WTC11 (cell line): Measurements from ENCODE around the gene KLHL18. TPM values are rescaled to one million over a fixed set of nuclear protein-coding genes. Genes with fewer than 3 reads are reported as not detected.

Experiments
- ATAC-seq: fragments of 200-7000 bp; cut with Tn5 transposase; 2 replicates; pipeline ENCODE4 v1.10.0; 2021; ENCODE audit warnings: mild to moderate bottlenecking, moderate library complexity
- CTCF ChIA-PET: fragments of 300-600 bp; sonication (Branson Sonifier 250); formaldehyde crosslinking; loops from one replicate; lab custom pipeline; 2021; ENCODE audit warnings: antibody characterized with exemption; lab: Charles Lee
- POLR2A ChIA-PET: fragments of 350-600 bp; sonication (Branson Sonifier 250); formaldehyde crosslinking; loops from one replicate; lab custom pipeline; 2021; ENCODE audit warnings: antibody characterized with exemption; lab: Charles Lee
- DNase-seq: peaks from one replicate; pipeline ENCODE4 v3.0.0; 2021; ENCODE audit warnings: low spot score
- H3K27ac Mint-ChIP-seq: 2 replicates; pipeline ENCODE4 v1.8.0; 2021; ENCODE audit warnings: mixed read lengths
- H3K27me3 Mint-ChIP-seq: 2 replicates; pipeline ENCODE4 v1.8.0; 2021; ENCODE audit warnings: low read depth, mild to moderate bottlenecking, moderate library complexity, mixed read lengths
- H3K36me3 Mint-ChIP-seq: 2 replicates; pipeline ENCODE4 v1.8.0; 2021; ENCODE audit warnings: mixed read lengths
- H3K4me1 Mint-ChIP-seq: 2 replicates; pipeline ENCODE4 v1.8.0; 2022; ENCODE audit warnings: mixed read lengths
- H3K4me3 Mint-ChIP-seq: 2 replicates; pipeline ENCODE4 v1.8.0; 2021; ENCODE audit warnings: mild to moderate bottlenecking, moderate library complexity, mixed read lengths
- H3K9me3 Mint-ChIP-seq: 2 replicates; pipeline ENCODE4 v1.8.0; 2021; ENCODE audit warnings: mixed read lengths
- ATF6 ChIP-seq: sonication (generic); formaldehyde crosslinking; IDR thresholded peaks from 2 replicates; pipeline ENCODE4 v1.8.1; 2023; ENCODE audit warnings: mild to moderate bottlenecking, missing genetic modification reagents
- CBFB ChIP-seq: sonication (generic); formaldehyde crosslinking; IDR thresholded peaks from 2 replicates; pipeline ENCODE4 v1.8.1; 2022; ENCODE audit warnings: mild to moderate bottlenecking, low read depth, missing genetic modification reagents
- FOXK1 ChIP-seq: sonication (generic); formaldehyde crosslinking; IDR thresholded peaks from 2 replicates; pipeline ENCODE4 v1.8.0; 2022; ENCODE audit warnings: mild to moderate bottlenecking, moderate library complexity, missing genetic modification reagents
- GRHL2 ChIP-seq: fragments of 250-450 bp; sonication (Bioruptor Pico); IDR thresholded peaks from 2 replicates; pipeline ENCODE4 v1.8.0; 2022; ENCODE audit warnings: mild to moderate bottlenecking, moderate library complexity; ENCODE audit not compliant: insufficient replicate concordance, severe bottlenecking
- JAZF1 ChIP-seq: fragments of 250-450 bp; sonication (Bioruptor Pico); IDR thresholded peaks from 2 replicates; pipeline ENCODE4 v1.9.0; 2021; ENCODE audit warnings: moderate library complexity, mild to moderate bottlenecking, inconsistent platforms
- KAT7 ChIP-seq: sonication (generic); formaldehyde crosslinking; IDR thresholded peaks from 2 replicates; pipeline ENCODE4 v1.8.1; 2023; ENCODE audit warnings: missing genetic modification reagents, mild to moderate bottlenecking, borderline replicate concordance
- MYBL2 ChIP-seq: sonication (generic); formaldehyde crosslinking; IDR thresholded peaks from 2 replicates; pipeline ENCODE4 v1.8.1; 2023; ENCODE audit warnings: mild to moderate bottlenecking, moderate library complexity, missing genetic modification reagents
- OVOL2 ChIP-seq: fragments of 250-450 bp; sonication (Bioruptor Pico); IDR thresholded peaks from 2 replicates; pipeline ENCODE4 v1.9.0; 2021; ENCODE audit warnings: mild to moderate bottlenecking, borderline replicate concordance
- TCF7 ChIP-seq: sonication (generic); formaldehyde crosslinking; IDR thresholded peaks from 2 replicates; pipeline ENCODE4 v1.8.0; 2022; ENCODE audit warnings: mild to moderate bottlenecking, low read depth, missing genetic modification reagents, moderate library complexity
- ZBTB21 ChIP-seq: sonication (generic); formaldehyde crosslinking; IDR thresholded peaks from 2 replicates; pipeline ENCODE4 v1.8.1; 2023; ENCODE audit warnings: mild to moderate bottlenecking, missing genetic modification reagents, borderline replicate concordance
- ZNF219 ChIP-seq: sonication (generic); formaldehyde crosslinking; IDR thresholded peaks from 2 replicates; pipeline ENCODE4 v1.8.0; 2023; ENCODE audit warnings: missing genetic modification reagents, mild to moderate bottlenecking, borderline replicate concordance
- ZNF232 ChIP-seq: sonication (generic); formaldehyde crosslinking; IDR thresholded peaks from 2 replicates; pipeline ENCODE4 v1.8.0; 2022; ENCODE audit warnings: mild to moderate bottlenecking, missing genetic modification reagents
- ZNF317 ChIP-seq: sonication (generic); formaldehyde crosslinking; IDR thresholded peaks from 2 replicates; pipeline ENCODE4 v1.8.1; 2023; ENCODE audit warnings: low read depth, mild to moderate bottlenecking, moderate library complexity, missing genetic modification reagents, borderline replicate concordance
- ZNF396 ChIP-seq: fragments of 250-450 bp; sonication (Bioruptor Pico); IDR thresholded peaks from 2 replicates; pipeline ENCODE4 v1.8.0; 2021; ENCODE audit warnings: mild to moderate bottlenecking, moderate library complexity, borderline replicate concordance
- total RNA-seq: library from RNA; stranded (reverse); gene quantifications from 3 replicates; pipeline ENCODE4 v1.2.3, GENCODE V29; 2021
- TF ChIP-seq, protein P1 (sequence below): sonication (generic); formaldehyde crosslinking; IDR thresholded peaks from 2 replicates; pipeline ENCODE4 v1.8.1; 2023; ENCODE audit warnings: mild to moderate bottlenecking, missing genetic modification reagents
- TF ChIP-seq, protein P2 (sequence below): sonication (generic); formaldehyde crosslinking; IDR thresholded peaks from 2 replicates; pipeline ENCODE4 v1.8.1; 2023; ENCODE audit warnings: mild to moderate bottlenecking, missing genetic modification reagents, moderate library complexity
- TF ChIP-seq, protein P3 (sequence below): sonication (generic); formaldehyde crosslinking; IDR thresholded peaks from 2 replicates; pipeline ENCODE4 v1.8.1; 2022; ENCODE audit warnings: low read depth, missing genetic modification reagents, borderline replicate concordance
- TF ChIP-seq, protein P4 (sequence below): fragments of 250-450 bp; sonication (Bioruptor Pico); conservative IDR thresholded peaks from 2 replicates; pipeline ENCODE4 v1.9.0; 2021; ENCODE audit warnings: mild to moderate bottlenecking

Gene KLHL18
- total RNA-seq, 1 experiment from 2014 or later = 28.4 TPM

DNA sequence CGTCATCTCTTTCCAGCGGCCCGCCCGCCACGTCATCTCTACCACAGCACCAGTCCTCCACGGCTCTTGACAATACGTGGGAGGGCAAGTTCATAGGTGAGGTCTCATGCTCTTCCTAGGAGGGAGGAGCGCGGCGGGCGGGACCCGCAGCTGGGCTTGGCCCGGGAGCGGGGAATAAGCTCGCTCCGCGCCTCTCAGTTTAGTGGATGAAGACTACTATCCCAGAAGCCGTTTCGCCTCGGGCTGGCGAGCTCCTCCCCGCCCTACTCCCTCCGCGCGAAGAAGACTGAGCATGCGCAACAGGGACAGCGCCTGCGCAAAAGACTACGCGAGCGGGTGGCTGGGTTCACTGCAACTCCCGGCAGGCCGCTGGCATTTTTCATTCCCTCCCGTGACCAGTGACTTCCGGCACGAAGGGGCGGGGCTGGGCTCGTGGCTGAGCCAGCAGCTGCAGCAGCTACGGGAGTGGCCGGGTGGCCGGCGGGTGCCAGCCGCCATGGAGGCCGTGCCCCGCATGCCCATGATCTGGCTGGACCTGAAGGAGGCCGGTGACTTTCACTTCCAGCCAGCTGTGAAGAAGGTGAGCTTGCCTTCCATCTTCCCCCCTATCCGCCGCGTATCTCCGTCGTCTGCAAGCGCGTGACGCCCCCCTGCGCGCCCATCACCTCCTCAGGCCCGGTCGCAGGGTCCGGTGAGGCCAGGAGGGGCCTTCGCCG is 98.0 kb downstream of the KLHL18 start, which contains the start of gene PTPN23 (continued):
- TF ChIP-seq, protein P1, sequence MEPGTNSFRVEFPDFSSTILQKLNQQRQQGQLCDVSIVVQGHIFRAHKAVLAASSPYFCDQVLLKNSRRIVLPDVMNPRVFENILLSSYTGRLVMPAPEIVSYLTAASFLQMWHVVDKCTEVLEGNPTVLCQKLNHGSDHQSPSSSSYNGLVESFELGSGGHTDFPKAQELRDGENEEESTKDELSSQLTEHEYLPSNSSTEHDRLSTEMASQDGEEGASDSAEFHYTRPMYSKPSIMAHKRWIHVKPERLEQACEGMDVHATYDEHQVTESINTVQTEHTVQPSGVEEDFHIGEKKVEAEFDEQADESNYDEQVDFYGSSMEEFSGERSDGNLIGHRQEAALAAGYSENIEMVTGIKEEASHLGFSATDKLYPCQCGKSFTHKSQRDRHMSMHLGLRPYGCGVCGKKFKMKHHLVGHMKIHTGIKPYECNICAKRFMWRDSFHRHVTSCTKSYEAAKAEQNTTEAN = 0 out of 2 replicates have a peak, but pooled peaks have one; percentile 74
- TF ChIP-seq, protein P2, sequence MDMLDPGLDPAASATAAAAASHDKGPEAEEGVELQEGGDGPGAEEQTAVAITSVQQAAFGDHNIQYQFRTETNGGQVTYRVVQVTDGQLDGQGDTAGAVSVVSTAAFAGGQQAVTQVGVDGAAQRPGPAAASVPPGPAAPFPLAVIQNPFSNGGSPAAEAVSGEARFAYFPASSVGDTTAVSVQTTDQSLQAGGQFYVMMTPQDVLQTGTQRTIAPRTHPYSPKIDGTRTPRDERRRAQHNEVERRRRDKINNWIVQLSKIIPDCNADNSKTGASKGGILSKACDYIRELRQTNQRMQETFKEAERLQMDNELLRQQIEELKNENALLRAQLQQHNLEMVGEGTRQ (CRISPR knock-in tag) = peak; percentile 96

DNA sequence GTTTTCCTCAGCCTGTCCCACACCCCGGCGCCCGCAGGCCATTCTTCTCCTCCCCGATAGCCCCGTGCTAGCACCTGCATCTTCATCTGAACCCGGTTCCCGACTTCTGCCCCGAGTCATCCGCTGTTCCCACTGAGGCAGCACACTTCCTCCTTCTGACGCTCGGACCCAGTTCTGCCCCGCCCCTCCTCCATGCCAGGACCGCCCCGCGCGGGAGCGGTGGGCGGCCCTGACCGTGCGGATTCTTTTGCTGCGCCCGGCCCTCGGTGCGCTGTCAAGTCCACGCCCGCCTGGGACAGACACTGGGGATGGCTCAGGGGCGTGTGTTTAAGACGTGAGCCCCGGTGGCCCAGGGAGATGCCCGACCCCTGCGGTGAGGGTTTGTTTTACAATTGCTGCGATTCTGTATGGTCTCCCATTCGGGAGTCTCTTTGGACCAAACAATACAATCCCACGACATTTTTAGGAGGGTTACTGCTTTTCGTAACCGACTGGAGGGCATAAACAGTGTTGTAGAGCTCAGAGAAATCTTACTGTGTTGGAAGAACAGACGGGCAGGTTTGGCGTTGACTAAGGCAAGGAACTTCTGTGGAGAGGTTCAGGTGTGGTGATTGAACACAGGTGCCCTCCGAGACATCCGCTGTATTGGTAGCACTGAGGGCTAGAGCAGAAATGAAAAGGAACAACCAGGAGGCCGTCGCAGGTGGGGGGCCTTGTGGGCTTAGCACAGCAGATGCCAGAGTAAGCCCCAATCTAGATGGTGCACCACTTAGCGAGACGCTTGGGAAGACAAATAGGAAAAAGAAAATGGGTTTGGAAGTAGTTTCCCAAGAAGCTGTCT is 98.8 kb downstream of the KLHL18 start:
- H3K4me3 Mint-ChIP-seq = peak overlapping the region; percentile 100
- H3K4me1 Mint-ChIP-seq = peaks cover 21% of the 10 kb centered on the region
- CTCF ChIA-PET = interaction anchor here (1.0 to 2.2 kb wide), 7 partner anchors 11 to 402 kb away, joined by 4 to 37 read pairs (median 5); partner anchors contain the start of genes NBEAL2 and SETD2
- TF ChIP-seq ZNF232 (CRISPR knock-in tag) = 0 out of 2 replicates have a peak, but pooled peaks have one; percentile 50
- no peak for TF ChIP-seq GRHL2 (CRISPR knock-in tag)
- DNase-seq = peak; percentile 83
- H3K9me3 Mint-ChIP-seq = no peaks in the 10 kb centered on the region
- peak overlapping the region; percentile 96 for H3K27ac Mint-ChIP-seq
- peak; percentile 69 for ATAC-seq
- POLR2A ChIA-PET = interaction anchor here (0.7 to 1.4 kb wide), 4 partner anchors 13 to 498 kb away, joined by 3 to 8 read pairs (median 4); no protein-coding TSS in a partner anchor
- H3K36me3 Mint-ChIP-seq = no peaks in the 10 kb centered on the region
- no peaks in the 10 kb centered on the region for H3K27me3 Mint-ChIP-seq

DNA sequence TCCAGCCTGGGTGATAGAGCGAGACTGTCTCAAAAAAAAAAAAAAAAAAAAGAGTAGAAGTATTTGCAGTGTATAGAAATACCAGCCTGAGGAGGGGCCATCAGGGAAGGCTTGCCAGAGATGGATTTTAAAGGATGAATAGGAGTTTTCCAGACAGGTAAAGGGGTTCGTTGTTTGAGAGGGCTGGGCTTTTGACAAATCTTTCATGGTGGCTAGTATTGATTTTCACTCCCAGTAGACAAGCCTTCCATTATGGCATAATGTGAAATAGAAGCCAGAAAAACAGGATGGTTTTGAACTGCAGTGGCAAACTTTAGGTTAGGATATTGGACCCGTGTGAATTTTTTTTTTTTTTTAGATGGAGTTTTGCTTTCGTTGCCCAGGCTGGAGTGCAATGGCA is 101.7 kb downstream of the KLHL18 start:
- Mint-ChIP-seq H3K27ac (no peak overlapping the region), H3K4me3 (no peak overlapping the region), H3K4me1 (peaks cover 17% of the 10 kb centered on the region), H3K9me3 (no peaks in the 10 kb centered on the region), H3K27me3 (no peaks in the 10 kb centered on the region), H3K36me3 (peaks cover 6% of the 10 kb centered on the region)
- no peak for TF ChIP-seq KAT7 (CRISPR knock-in tag)
- TF ChIP-seq TCF7 (CRISPR knock-in tag) = no peak
- TF ChIP-seq OVOL2 (CRISPR knock-in tag) = no peak
- TF ChIP-seq, protein P3, sequence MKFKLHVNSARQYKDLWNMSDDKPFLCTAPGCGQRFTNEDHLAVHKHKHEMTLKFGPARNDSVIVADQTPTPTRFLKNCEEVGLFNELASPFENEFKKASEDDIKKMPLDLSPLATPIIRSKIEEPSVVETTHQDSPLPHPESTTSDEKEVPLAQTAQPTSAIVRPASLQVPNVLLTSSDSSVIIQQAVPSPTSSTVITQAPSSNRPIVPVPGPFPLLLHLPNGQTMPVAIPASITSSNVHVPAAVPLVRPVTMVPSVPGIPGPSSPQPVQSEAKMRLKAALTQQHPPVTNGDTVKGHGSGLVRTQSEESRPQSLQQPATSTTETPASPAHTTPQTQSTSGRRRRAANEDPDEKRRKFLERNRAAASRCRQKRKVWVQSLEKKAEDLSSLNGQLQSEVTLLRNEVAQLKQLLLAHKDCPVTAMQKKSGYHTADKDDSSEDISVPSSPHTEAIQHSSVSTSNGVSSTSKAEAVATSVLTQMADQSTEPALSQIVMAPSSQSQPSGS = no peak
- no peak for TF ChIP-seq JAZF1 (CRISPR knock-in tag)
- TF ChIP-seq ZBTB21 = no peak
- TF ChIP-seq MYBL2 (CRISPR knock-in tag) = no peak
- no peak for TF ChIP-seq ZNF396 (CRISPR knock-in tag)
- DNase-seq = no peak
- POLR2A ChIA-PET = no interaction called here
- ATAC-seq = no peak
- CTCF ChIA-PET = no interaction called here

DNA sequence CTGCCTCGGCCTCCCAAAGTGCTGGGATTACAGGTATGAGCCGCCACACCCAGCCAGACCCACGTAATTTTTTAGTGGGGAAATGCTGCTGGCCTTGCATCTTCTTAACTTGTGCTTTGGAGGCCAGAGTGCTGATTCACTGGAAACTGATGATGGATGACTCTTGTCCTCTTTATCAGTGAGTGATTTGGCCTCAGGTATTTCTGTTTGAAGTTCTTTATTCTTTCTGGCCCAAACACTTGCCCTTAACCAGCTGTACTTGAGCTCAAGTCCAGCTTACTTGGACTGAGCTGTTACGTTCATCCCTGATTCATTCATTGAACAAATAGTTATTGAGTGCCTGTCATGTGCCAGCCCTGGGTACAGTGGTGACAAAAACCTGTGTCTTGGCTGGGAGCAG is 102.3 kb downstream of the KLHL18 start:
- ATAC-seq (no peak), DNase-seq (no peak)
- Mint-ChIP-seq H3K36me3 (peaks cover 6% of the 10 kb centered on the region), H3K27ac (no peak overlapping the region), H3K27me3 (no peaks in the 10 kb centered on the region), H3K9me3 (no peaks in the 10 kb centered on the region), H3K4me1 (peaks cover 12% of the 10 kb centered on the region), H3K4me3 (no peak overlapping the region)
- POLR2A ChIA-PET = no interaction called here
- CTCF ChIA-PET = no interaction called here
- TF ChIP-seq FOXK1 (no peak), ZNF317 (no peak), ZNF396 (CRISPR knock-in tag) (no peak), CBFB (no peak), ATF6 (CRISPR knock-in tag) (no peak), ZNF219 (CRISPR knock-in tag) (no peak), JAZF1 (CRISPR knock-in tag) (no peak)
- TF ChIP-seq, protein P4, sequence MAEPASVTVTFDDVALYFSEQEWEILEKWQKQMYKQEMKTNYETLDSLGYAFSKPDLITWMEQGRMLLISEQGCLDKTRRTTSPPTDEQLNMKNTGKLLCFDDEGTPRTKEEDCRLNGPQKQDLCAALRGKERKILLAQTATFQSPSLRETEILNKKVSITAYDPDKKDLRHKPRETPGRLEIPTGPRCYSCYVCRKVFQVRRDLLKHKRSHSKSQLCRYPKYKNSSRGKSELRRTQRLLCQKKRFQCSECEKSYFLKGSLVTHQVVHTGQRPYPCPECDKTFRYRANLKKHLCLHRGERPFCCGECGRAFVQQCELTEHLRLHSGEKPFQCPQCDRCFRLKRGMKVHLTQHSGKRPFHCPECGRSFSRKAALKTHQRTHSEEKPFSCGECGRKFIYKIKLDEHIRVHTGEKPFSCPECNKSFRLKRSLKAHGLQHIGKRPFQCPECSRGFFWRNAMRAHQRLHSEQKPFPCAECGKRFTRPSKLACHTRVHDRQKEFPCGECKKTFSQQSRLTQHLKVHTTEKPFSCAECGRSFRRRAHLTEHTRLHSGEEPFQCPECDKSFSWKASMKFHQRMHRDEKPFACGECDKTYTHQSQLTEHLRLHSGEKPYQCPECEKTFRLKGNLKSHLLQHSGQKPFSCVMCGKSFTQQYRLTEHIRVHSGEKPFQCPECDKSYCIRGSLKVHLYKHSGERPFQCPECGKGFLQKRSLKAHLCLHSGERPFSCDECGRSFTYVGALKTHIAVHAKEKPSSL (CRISPR knock-in tag) = no peak
